ENCODE results near the gene STX16.

DNA sequence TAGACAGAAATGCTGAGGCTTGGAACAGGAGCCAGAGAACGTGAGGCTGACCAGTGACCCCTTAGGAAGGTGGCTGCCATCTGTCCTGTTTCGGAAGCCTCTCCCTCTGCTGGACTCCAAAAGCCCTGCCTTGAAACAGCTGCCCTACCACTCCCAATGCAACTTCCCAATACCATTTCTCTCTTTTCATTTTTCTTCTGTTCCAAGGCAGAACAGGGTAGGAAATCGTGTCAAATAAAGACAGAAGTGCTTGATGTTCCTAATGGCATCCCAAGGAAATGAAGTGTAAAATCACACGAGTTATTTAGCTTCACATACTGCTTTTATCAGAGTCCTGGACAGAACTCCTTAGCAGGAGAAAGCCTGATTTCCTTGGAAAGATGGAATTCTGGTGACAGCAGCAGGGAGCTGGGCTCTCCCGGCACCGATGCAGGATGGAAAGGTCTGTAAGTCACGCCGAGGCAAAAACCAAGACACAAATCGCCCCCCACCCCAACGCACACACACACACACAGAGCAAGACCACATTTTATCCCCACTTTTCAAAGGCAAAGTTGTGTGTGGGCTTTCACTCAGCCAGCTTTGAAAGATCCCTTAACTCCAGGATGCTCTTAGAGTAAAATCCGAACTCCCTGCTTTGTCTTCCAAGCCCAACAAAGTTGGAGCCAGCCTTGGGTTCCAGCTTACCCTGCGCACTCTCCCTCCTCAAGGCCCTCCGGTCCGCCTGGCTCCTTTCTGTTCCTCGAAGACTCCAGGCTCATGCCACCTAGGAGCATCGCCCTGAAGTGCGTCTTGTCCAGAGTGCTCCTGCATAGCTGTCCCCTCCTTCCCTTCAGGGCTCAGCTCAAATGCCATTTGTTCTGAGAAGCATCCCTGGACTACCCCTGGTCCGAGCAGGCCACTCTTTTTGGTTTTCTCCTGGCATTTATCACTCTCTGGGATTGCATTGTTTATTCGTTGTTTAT lies 11.6 kb upstream of the STX16 start:
- no peak for TF ChIP-seq ELF4 (CRISPR knock-in tag; IDR thresholded peaks at IDR 0.05; ENCODE audit: low read depth)
- no peak for TF ChIP-seq NFATC4 (CRISPR knock-in tag; IDR thresholded peaks at IDR 0.05)
- TF ChIP-seq, protein P1, sequence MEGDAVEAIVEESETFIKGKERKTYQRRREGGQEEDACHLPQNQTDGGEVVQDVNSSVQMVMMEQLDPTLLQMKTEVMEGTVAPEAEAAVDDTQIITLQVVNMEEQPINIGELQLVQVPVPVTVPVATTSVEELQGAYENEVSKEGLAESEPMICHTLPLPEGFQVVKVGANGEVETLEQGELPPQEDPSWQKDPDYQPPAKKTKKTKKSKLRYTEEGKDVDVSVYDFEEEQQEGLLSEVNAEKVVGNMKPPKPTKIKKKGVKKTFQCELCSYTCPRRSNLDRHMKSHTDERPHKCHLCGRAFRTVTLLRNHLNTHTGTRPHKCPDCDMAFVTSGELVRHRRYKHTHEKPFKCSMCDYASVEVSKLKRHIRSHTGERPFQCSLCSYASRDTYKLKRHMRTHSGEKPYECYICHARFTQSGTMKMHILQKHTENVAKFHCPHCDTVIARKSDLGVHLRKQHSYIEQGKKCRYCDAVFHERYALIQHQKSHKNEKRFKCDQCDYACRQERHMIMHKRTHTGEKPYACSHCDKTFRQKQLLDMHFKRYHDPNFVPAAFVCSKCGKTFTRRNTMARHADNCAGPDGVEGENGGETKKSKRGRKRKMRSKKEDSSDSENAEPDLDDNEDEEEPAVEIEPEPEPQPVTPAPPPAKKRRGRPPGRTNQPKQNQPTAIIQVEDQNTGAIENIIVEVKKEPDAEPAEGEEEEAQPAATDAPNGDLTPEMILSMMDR (IDR thresholded peaks at IDR 0.05) = no peak
- TF ChIP-seq, protein P2, sequence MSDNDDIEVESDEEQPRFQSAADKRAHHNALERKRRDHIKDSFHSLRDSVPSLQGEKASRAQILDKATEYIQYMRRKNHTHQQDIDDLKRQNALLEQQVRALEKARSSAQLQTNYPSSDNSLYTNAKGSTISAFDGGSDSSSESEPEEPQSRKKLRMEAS (CRISPR knock-in tag; IDR thresholded peaks at IDR 0.05) = no peak
- no peak for TF ChIP-seq ZNF512 (CRISPR knock-in tag; IDR thresholded peaks at IDR 0.05; ENCODE audit: borderline replicate concordance)
- TF ChIP-seq HMGA2 (CRISPR knock-in tag; IDR thresholded peaks at IDR 0.05) = no peak
- TF ChIP-seq JUN (CRISPR knock-in tag; IDR thresholded peaks at IDR 0.05) = no peak
- no peak for TF ChIP-seq ZNF121 (CRISPR knock-in tag; IDR thresholded peaks at IDR 0.05)
- no peak for TF ChIP-seq ATF2 (CRISPR knock-in tag; IDR thresholded peaks at IDR 0.05; ENCODE audit: borderline replicate concordance, low read depth)
- no peak for TF ChIP-seq SMAD3 (CRISPR knock-in tag; IDR thresholded peaks at IDR 0.05; ENCODE audit: borderline replicate concordance)
- TF ChIP-seq IRF2 (CRISPR knock-in tag; IDR thresholded peaks at IDR 0.05; ENCODE audit: borderline replicate concordance, low read depth) = no peak
- no peak for TF ChIP-seq NR3C1 (CRISPR knock-in tag; conservative IDR thresholded peaks at IDR 0.05; ENCODE audit: low read depth)

Data from WTC11 (cell line).